ENCODE data around the gene EIF4E1B. TPM values are rescaled to one million over a fixed set of nuclear protein-coding genes. Genes with fewer than 3 reads are reported as not detected.
A peak's percentile ranks its signal among the peaks of the same experiment; 100 is the strongest.

EIF4E1B gene
- total RNA-seq, 2 donors from 2014 or later, result not detected

DNA sequence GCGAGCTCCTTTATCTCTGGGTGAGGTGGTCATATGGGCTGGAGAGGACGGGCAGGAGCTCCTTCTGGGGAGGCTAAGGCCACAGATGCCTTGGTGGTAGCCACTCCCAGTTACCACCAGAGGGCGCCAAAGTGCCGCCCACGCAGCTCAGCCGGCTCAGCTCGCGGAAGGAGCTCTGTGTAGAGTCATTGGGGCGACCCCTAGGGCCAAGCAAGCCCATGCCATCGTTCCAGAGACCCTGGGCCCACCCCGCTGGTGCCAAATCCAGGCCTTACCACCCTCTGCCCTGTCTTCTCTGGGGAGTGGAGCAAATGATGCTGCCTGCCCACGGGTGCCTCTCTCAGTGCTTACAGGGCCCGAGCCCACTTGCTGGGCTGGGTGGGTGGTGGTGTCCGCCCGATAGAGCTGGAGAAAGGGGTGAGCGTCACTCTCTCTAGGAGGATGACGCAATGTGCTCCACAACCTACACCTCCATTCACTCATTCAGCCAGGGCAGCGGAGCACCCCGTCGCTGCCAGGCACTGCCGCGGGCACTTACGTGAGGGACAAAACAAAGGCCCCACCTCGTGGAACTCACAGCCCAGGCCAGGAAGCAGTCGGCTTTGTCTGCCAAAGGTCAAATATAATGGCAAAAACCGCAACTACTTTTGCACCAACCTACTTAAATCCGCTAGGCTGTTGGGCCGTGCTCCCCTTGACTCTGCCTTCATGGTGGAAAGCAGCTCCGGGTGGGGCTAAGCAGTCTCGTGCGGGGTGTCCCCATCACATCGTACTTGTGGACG is 30.6 kb downstream of the EIF4E1B start:
- DNase-seq (ENCODE audit: low spot score), result no peak
- Histone ChIP-seq H3K4me1 (ENCODE audit: control insufficient read depth in 1 of 2, low read depth in 2 of 2) (peaks cover 0 to 9% of the 10 kb centered on the region in 2 donors), H3K36me3 (peaks cover 7% of the 10 kb centered on the region), H3K27ac (no peak overlapping the region), H3K27me3 (replicated peaks; ENCODE audit: insufficient read depth) (no peaks in the 10 kb centered on the region), H3K4me3 (no peak overlapping the region), H3K9me3 (no peaks in the 10 kb centered on the region)
- TF ChIP-seq, protein P1, sequence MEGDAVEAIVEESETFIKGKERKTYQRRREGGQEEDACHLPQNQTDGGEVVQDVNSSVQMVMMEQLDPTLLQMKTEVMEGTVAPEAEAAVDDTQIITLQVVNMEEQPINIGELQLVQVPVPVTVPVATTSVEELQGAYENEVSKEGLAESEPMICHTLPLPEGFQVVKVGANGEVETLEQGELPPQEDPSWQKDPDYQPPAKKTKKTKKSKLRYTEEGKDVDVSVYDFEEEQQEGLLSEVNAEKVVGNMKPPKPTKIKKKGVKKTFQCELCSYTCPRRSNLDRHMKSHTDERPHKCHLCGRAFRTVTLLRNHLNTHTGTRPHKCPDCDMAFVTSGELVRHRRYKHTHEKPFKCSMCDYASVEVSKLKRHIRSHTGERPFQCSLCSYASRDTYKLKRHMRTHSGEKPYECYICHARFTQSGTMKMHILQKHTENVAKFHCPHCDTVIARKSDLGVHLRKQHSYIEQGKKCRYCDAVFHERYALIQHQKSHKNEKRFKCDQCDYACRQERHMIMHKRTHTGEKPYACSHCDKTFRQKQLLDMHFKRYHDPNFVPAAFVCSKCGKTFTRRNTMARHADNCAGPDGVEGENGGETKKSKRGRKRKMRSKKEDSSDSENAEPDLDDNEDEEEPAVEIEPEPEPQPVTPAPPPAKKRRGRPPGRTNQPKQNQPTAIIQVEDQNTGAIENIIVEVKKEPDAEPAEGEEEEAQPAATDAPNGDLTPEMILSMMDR (IDR thresholded peaks at IDR 0.05), result peak; percentile 93
- no peak for ATAC-seq (ENCODE audit: insufficient number of reproducible peaks, low FRiP score, low read depth)

DNA sequence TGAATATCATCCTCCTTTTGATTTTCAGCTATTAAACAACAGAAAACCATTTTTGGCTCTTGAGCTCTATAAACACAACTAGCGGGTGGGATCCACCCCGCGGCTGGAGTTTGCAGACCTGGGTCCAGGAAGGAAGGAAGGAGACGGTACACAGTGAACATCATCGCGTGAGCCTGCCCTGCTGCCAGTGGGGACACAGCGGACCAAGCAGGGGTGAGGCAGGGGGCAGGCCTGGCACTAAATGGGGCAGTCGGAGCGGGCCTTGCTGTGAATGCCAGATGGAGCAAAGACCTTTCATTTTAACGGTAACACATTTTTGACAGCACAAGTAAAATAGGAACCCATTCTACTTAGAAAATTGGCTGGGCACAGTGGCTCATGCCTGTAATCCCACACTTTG is 31.2 kb downstream of the EIF4E1B start:
- Histone ChIP-seq H3K27ac (no peak overlapping the region), H3K27me3 (replicated peaks; ENCODE audit: insufficient read depth) (no peaks in the 10 kb centered on the region), H3K4me1 (ENCODE audit: control insufficient read depth in 1 of 2, low read depth in 2 of 2) (peaks cover 0 to 9% of the 10 kb centered on the region in 2 donors), H3K36me3 (peaks cover 6% of the 10 kb centered on the region), H3K4me3 (no peak overlapping the region), H3K9me3 (no peaks in the 10 kb centered on the region)
- no peak for ATAC-seq (ENCODE audit: insufficient number of reproducible peaks, low FRiP score, low read depth)
- TF ChIP-seq, protein P1 (IDR thresholded peaks at IDR 0.05), result no peak
- DNase-seq (ENCODE audit: low spot score), result no peak

DNA sequence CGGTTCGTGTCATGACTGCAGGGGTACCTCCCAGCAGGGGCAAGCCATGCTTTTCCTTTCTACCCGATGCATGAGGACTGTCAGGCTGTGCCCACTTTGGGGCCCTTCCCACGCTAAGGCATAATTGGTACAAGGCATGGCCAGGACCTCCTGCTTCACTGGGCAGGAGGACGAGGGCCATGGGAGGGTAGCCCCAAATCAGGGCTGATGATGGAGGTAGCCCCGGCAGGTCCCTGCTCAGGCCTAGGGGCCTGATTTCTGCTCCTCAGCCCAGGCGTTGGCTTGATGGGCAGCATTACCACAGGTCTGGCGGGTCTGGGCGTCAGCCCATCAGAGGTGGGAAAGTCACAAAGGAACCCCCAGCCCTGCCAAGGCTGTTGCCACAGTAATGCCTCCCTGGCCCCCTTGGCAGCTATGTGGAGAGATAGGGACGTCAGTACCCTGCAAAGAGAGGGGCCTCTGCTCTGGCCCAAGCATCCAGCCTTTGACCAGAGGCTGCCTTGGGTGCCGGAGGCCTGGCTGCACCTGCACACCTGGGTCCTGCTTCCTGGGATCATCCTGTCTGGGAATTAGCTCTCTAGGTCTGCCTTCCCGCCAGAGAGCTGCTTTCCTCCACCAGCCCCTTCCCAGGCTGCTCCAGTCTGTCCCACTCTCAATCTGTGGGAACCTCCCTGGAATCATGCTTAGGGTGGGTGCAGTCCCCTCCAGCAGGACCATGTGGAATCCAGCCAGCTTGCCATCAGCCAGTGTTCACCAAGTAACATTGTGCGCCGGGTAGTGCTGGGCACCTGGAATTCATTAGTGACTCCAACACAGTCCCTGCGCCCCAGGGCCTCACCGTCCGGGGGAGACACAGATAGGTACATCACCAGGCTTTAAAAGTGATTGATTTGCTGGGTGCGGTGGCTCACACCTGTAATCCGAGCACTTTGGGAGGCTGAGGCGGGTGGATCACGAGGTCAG is 32.2 kb downstream of the EIF4E1B start:
- ATAC-seq (ENCODE audit: insufficient number of reproducible peaks, low FRiP score, low read depth) (no peak), DNase-seq (ENCODE audit: low spot score) (no peak)
- H3K27ac ChIP-seq, result no peak overlapping the region
- H3K27me3 ChIP-seq (replicated peaks; ENCODE audit: insufficient read depth), result no peaks in the 10 kb centered on the region
- H3K4me3 ChIP-seq, result no peak overlapping the region
- H3K36me3 ChIP-seq, result no peaks in the 10 kb centered on the region
- TF ChIP-seq, protein P1 (IDR thresholded peaks at IDR 0.05), result no peak
- H3K4me1 ChIP-seq (ENCODE audit: control insufficient read depth in 1 of 2, low read depth in 2 of 2), result peaks cover 0 to 9% of the 10 kb centered on the region in 2 donors
- no peaks in the 10 kb centered on the region for H3K9me3 ChIP-seq

DNA sequence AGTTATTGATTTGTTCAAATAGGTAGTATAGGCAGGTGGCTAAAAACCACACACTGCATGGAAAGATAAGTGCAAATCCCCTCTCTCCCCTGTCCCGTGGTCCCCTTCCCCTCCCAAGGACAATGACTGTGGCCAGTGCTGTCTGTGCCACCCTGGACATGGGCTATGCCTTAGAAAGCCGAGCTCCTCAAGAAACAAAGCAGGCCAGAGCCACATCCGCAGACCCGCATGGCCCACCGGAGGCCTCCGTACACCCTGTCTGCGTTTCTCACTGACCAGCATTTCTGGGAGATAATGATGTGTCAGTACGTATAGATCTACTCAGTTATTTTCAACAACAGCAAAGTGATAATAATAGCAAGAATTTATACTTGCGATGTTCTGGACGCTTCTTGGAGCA is 33.1 kb downstream of the EIF4E1B start:
- H3K4me1 ChIP-seq (ENCODE audit: control insufficient read depth in 1 of 2, low read depth in 2 of 2), result peaks cover 0 to 3% of the 10 kb centered on the region in 2 donors
- no peaks in the 10 kb centered on the region for H3K9me3 ChIP-seq
- no peak overlapping the region for H3K4me3 ChIP-seq
- DNase-seq (ENCODE audit: low spot score) (no peak), ATAC-seq (ENCODE audit: insufficient number of reproducible peaks, low FRiP score, low read depth) (no peak)
- H3K27me3 ChIP-seq (replicated peaks; ENCODE audit: insufficient read depth), result no peaks in the 10 kb centered on the region
- no peaks in the 10 kb centered on the region for H3K36me3 ChIP-seq
- TF ChIP-seq, protein P1 (IDR thresholded peaks at IDR 0.05), result no peak
- no peak overlapping the region for H3K27ac ChIP-seq

DNA sequence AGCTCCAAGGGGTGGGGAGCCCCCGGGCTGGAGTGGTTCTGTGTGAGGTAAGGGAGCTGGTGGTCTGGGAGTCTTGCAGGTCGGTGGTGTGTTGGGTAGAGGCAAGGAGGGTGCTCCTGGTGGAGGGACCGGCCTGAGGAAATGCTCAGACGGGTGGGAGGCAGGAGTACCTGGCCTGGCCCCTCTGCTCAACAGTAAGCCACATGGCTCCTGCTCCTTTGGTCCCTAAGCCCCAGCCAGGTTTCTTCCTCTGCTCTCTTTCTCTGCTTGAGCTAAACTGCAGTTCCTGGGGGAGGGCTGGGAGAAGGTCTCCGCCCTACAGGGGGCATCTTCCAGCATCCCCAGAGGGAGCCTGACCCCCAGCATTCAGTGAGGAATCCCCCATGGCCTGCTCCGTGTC is 34.0 kb downstream of the EIF4E1B start:
- TF ChIP-seq, protein P1 (IDR thresholded peaks at IDR 0.05), result no peak
- Histone ChIP-seq H3K27ac (no peak overlapping the region), H3K36me3 (no peaks in the 10 kb centered on the region), H3K4me1 (ENCODE audit: control insufficient read depth in 1 of 2, low read depth in 2 of 2) (no peaks in the 10 kb centered on the region), H3K27me3 (replicated peaks; ENCODE audit: insufficient read depth) (no peaks in the 10 kb centered on the region), H3K4me3 (no peak overlapping the region), H3K9me3 (no peaks in the 10 kb centered on the region)
- no peak for DNase-seq (ENCODE audit: low spot score)
- ATAC-seq (ENCODE audit: insufficient number of reproducible peaks, low FRiP score, low read depth), result no peak
